ENCODE results near the gene CEMIP. TPM values are rescaled to one million over a fixed set of nuclear protein-coding genes. Genes with fewer than 3 reads are reported as not detected.

CEMIP gene
- total and polyA plus RNA-seq, 12 donors = 0.08 to 2.2 (median 0.35) TPM

GRCh38 chr15:80942746-80943565 is 163.8 kb downstream of the CEMIP start:
- peak in 2 of 7 donors; percentile 15 to 23 for DNase-seq
- TF ChIP-seq POLR2A (IDR thresholded peaks at IDR 0.05) = no peak
- TF ChIP-seq, protein P1, sequence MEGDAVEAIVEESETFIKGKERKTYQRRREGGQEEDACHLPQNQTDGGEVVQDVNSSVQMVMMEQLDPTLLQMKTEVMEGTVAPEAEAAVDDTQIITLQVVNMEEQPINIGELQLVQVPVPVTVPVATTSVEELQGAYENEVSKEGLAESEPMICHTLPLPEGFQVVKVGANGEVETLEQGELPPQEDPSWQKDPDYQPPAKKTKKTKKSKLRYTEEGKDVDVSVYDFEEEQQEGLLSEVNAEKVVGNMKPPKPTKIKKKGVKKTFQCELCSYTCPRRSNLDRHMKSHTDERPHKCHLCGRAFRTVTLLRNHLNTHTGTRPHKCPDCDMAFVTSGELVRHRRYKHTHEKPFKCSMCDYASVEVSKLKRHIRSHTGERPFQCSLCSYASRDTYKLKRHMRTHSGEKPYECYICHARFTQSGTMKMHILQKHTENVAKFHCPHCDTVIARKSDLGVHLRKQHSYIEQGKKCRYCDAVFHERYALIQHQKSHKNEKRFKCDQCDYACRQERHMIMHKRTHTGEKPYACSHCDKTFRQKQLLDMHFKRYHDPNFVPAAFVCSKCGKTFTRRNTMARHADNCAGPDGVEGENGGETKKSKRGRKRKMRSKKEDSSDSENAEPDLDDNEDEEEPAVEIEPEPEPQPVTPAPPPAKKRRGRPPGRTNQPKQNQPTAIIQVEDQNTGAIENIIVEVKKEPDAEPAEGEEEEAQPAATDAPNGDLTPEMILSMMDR (IDR thresholded peaks at IDR 0.05) = no peak
- H3K27me3 ChIP-seq = no peaks in the 10 kb centered on the region
- H3K4me3 ChIP-seq = no peak overlapping the region
- H3K9me3 ChIP-seq (replicated peaks in 1 of 3) = no peaks in the 10 kb centered on the region
- peaks cover 0 to 34% of the 10 kb centered on the region in 2 donors for H3K36me3 ChIP-seq (replicated peaks in 1 of 2)
- WGBS, 4 donors = 86 to 95% (median 91%) methylated on average over 10 to 16 of the region's 16 CpGs
- intact Hi-C loops (cut with DNase I) = no loop called here
- H3K4me1 ChIP-seq (replicated peaks in 1 of 2) = no peaks in the 10 kb centered on the region
- H3K27ac ChIP-seq = no peak overlapping the region

DNA sequence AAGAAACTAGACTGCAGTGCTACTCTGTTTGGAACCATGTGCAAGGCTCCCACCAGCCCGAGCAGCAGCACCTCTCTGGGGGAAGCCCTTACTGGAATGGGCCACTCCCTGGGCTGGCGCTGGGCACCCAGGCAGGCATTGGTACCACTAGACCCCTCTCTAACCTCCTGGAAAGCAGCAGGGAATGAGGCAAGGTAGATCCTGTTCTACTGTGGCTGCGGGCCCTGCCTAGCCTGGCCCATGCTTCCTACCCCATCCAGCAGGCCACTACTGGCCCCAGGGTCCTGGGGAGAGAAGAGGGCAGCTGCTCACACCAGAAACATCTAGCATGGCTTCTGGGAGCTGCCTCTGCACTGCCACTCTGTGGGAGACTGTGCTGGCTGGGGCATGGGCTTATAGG is 165.6 kb downstream of the CEMIP start:
- H3K9me3 ChIP-seq (replicated peaks in 1 of 3) = no peaks in the 10 kb centered on the region
- WGBS, 4 donors = 97 to 100% (median 99%) methylated on average over 2 to 3 of the region's 3 CpGs
- DNase-seq = no peak
- TF ChIP-seq POLR2A (IDR thresholded peaks at IDR 0.05) = no peak
- TF ChIP-seq, protein P1 (IDR thresholded peaks at IDR 0.05) = no peak
- no peaks in the 10 kb centered on the region for H3K4me1 ChIP-seq (replicated peaks in 1 of 2)
- H3K27me3 ChIP-seq = no peaks in the 10 kb centered on the region
- H3K36me3 ChIP-seq (replicated peaks in 1 of 2) = peaks cover 0 to 45% of the 10 kb centered on the region in 2 donors
- intact Hi-C loops (cut with DNase I) = no loop called here
- H3K27ac ChIP-seq = no peak overlapping the region
- no peak overlapping the region for H3K4me3 ChIP-seq

GRCh38 chr15:80945605-80946004 is 166.4 kb downstream of the CEMIP start:
- intact Hi-C loops (cut with DNase I) = no loop called here
- Histone ChIP-seq H3K27me3 (no peaks in the 10 kb centered on the region), H3K4me1 (replicated peaks in 1 of 2) (no peaks in the 10 kb centered on the region), H3K9me3 (replicated peaks in 1 of 3) (no peaks in the 10 kb centered on the region), H3K27ac (no peak overlapping the region), H3K4me3 (no peak overlapping the region), H3K36me3 (replicated peaks in 1 of 2) (peaks cover 0 to 46% of the 10 kb centered on the region in 2 donors)
- WGBS, 4 donors = 93 to 95% (median 94%) methylated on average over 5 of the region's 5 CpGs
- TF ChIP-seq, protein P1 (IDR thresholded peaks at IDR 0.05) = no peak
- TF ChIP-seq POLR2A (IDR thresholded peaks at IDR 0.05) = no peak
- no peak for DNase-seq

DNA sequence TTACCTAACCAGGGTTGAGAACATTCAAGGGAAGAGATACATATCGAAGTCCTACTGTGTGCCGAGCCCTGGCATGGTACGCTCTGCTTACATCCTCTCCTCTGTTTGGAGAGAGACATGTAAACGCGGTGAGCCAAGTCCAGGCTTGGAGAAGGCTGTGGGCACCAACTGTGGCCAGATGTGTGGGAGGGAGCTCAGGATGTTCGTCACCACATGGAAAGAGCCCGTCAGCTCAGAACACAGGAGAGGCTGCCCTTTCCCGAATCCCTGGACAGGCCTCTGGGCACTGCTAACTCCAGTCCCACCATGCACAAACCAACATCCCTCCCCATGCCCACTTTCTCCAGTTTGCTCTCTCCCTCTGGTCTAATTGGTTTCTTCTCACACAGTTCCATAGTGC is 167.4 kb downstream of the CEMIP start:
- WGBS, 4 donors = 95 to 99% (median 96%) methylated on average over 8 of the region's 8 CpGs
- Histone ChIP-seq H3K27me3 (no peaks in the 10 kb centered on the region), H3K4me3 (no peak overlapping the region), H3K9me3 (replicated peaks in 1 of 3) (no peaks in the 10 kb centered on the region), H3K27ac (no peak overlapping the region), H3K36me3 (replicated peaks in 1 of 2) (peaks cover 0 to 46% of the 10 kb centered on the region in 2 donors), H3K4me1 (replicated peaks in 1 of 2) (no peaks in the 10 kb centered on the region)
- intact Hi-C loops (cut with DNase I) = no loop called here
- TF ChIP-seq, protein P1 (IDR thresholded peaks at IDR 0.05) = no peak
- no peak for TF ChIP-seq POLR2A (IDR thresholded peaks at IDR 0.05)
- DNase-seq = peak in 1 of 7 donors; percentile 36

Measured in adrenal gland (tissue), 12 donors.